Hepatocyte (in vitro differentiated cells): ENCODE measurements around the gene RPS21. TPM values are rescaled to one million over a fixed set of nuclear protein-coding genes. Genes with fewer than 3 reads are reported as not detected.
A peak's percentile ranks its signal among the peaks of the same experiment; 100 is the strongest.

ENCODE experiments used
- DNase-seq: peaks from one replicate; pipeline ENCODE4 v3.0.0-alpha.2; 2016; ENCODE audit warnings: low spot score
- H2AFZ ChIP-seq: fragments of 200-600 bp; sonication (generic); 2 replicates; pipeline ENCODE4 v1.6.0; 2016; ENCODE audit warnings: antibody characterized with exemption, mild to moderate bottlenecking
- H3K27ac ChIP-seq: fragments of 200-600 bp; sonication (generic); 2 replicates; pipeline ENCODE4 v1.5.1; 2016; ENCODE audit warnings: mild to moderate bottlenecking
- H3K27me3 ChIP-seq: fragments of 200-600 bp; sonication (generic); 2 replicates; pipeline ENCODE4 v1.6.1; 2016
- H3K36me3 ChIP-seq: fragments of 200-600 bp; sonication (generic); replicated peaks from 2 replicates; pipeline ENCODE4 v1.5.1; 2016; ENCODE audit warnings: low read depth; ENCODE audit not compliant: insufficient read depth
- H3K4me1 ChIP-seq: fragments of 200-600 bp; sonication (generic); 2 replicates; pipeline ENCODE4 v1.5.1; 2016; ENCODE audit warnings: mild to moderate bottlenecking, moderate library complexity; ENCODE audit not compliant: insufficient read depth
- H3K4me2 ChIP-seq: fragments of 200-600 bp; sonication (generic); 2 replicates; pipeline ENCODE4 v1.6.0; 2016
- H3K4me3 ChIP-seq: fragments of 200-600 bp; sonication (generic); 2 replicates; pipeline ENCODE4 v1.5.1; 2016; ENCODE audit warnings: mild to moderate bottlenecking
- H3K79me2 ChIP-seq: fragments of 200-600 bp; sonication (generic); 2 replicates; pipeline ENCODE4 v1.6.0; 2017; ENCODE audit warnings: mild to moderate bottlenecking
- H3K9me2 ChIP-seq: fragments of 200-600 bp; sonication (generic); replicated peaks from 2 replicates; pipeline ENCODE4 v1.6.0; 2017; ENCODE audit warnings: mild to moderate bottlenecking; ENCODE audit not compliant: insufficient read depth
- H3K9me3 ChIP-seq: fragments of 200-600 bp; sonication (generic); 2 replicates; pipeline ENCODE4 v1.5.1; 2016; ENCODE audit warnings: low read depth, mild to moderate bottlenecking
- H4K20me1 ChIP-seq: fragments of 200-600 bp; sonication (generic); 2 replicates; pipeline ENCODE4 v1.6.0; 2016; ENCODE audit warnings: mild to moderate bottlenecking; ENCODE audit not compliant: insufficient read depth, poor library complexity, severe bottlenecking
- EZH2 ChIP-seq: fragments of 200-600 bp; sonication (generic); IDR thresholded peaks from 2 replicates; pipeline ENCODE4 v1.6.1; 2016; ENCODE audit warnings: antibody characterized with exemption, mild to moderate bottlenecking, borderline replicate concordance
- EZH2phosphoT487 ChIP-seq: fragments of 200-600 bp; sonication (generic); IDR thresholded peaks from one replicate; pipeline ENCODE4 v1.6.1; 2018; ENCODE audit warnings: antibody characterized with exemption, mild to moderate bottlenecking, low read depth, moderate library complexity; ENCODE audit not compliant: unreplicated experiment, severe bottlenecking
- WGBS: methylation state at CpG from one replicate; pipeline ENCODE4 v1.1.6; 2016; ENCODE audit warnings: low lambda C conversion rate; ENCODE audit errors: missing lambda C conversion rate; 5-methylcytosine and 5-hydroxymethylcytosine counted together
- polyA plus RNA-seq: library from polyadenylated mRNA; unstranded; fragments of >200 nt; fragmentation: Nextera tagmentation; extraction: Ambion mirVana; gene quantifications from 2 replicates; pipeline ENCODE4 v1.2.1, GENCODE V29; 2016
- total RNA-seq: library from RNA; depleted of rRNA; stranded (reverse); fragments of >200 nt; gene quantifications from 2 replicates; pipeline ENCODE4 v1.2.3, GENCODE V29; 2014
- TF ChIP-seq, protein P1 (sequence below): fragments of 200-600 bp; sonication (generic); IDR thresholded peaks from 2 replicates; pipeline ENCODE4 v1.5.1; 2016; ENCODE audit warnings: antibody characterized with exemption, mild to moderate bottlenecking; ENCODE audit not compliant: poor library complexity

Gene RPS21
- total and polyA plus RNA-seq, 2 experiments from 2014 or later, result 460 to 1,754 TPM

DNA sequence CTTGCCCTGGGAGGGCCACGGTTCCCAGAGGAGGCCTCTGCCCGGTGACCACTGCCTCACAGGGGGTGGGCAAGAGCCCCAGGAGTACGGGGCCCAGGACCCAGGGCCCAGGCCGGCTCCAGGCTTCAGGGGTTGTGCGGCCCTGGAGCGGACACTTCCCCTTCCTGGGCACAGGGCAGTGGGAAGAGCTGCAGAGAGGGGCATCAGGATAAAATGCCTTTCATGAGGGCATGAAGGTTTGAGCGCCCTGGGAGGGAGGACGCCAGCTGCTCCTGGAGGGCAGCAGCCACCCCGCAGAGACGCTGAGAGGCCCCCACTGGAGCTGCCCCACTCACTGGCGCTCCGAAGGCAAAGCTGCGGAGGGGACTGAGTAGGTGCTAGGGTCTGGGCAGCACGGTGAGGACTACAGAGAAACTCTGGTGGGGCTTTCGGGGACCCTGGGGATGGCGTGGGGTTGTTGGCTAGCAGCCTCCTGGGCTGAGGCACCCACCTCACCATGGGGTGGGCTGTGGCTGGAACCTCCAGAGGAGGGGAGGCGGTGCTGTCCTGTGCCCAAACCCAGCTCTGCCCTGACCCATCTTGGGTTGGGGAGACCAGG lies 30.2 kb upstream of the RPS21 start:
- Histone ChIP-seq H2AFZ (no peak overlapping the region), H3K79me2 (peaks cover 83% of the 10 kb centered on the region)
- 82% methylated on average over 15 of the region's 17 CpGs for WGBS

DNA sequence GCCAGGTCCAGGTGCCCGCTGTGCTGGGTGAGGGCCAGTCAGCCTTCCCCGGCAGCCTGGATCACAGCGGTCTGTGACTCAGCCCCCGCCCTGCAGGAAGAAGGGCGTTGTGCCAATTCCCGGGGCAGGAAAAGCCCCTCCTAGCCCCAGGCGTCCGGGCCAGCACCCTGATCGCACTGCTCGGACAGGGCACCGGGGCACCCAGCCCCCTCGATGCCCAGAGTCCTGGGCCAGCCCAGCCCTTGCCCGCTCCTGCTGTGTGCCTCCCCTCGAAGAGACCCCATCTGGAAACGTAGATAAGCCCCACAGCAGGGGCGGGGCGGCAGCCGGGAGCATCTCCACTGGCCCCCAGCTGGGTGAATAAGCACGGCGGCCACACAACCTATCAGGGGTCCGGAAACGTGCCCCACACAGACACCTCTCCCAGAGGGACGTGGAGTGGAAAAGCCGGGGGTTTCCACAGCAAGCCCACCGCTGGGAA lies 29.7 kb upstream of the RPS21 start:
- Histone ChIP-seq H3K4me3 (no peak overlapping the region), H3K9me2 (no peaks in the 10 kb centered on the region), H3K9me3 (no peaks in the 10 kb centered on the region), H4K20me1 (peaks cover 8% of the 10 kb centered on the region), H3K4me1 (peaks cover 80% of the 10 kb centered on the region), H3K27me3 (no peaks in the 10 kb centered on the region), H3K36me3 (no peaks in the 10 kb centered on the region), H3K79me2 (peaks cover 87% of the 10 kb centered on the region), H2AFZ (no peak overlapping the region), H3K27ac (peak overlapping the region; percentile 95), H3K4me2 (no peak overlapping the region)
- WGBS, result 85% methylated on average over 23 of the region's 25 CpGs
- TF ChIP-seq, protein P1, sequence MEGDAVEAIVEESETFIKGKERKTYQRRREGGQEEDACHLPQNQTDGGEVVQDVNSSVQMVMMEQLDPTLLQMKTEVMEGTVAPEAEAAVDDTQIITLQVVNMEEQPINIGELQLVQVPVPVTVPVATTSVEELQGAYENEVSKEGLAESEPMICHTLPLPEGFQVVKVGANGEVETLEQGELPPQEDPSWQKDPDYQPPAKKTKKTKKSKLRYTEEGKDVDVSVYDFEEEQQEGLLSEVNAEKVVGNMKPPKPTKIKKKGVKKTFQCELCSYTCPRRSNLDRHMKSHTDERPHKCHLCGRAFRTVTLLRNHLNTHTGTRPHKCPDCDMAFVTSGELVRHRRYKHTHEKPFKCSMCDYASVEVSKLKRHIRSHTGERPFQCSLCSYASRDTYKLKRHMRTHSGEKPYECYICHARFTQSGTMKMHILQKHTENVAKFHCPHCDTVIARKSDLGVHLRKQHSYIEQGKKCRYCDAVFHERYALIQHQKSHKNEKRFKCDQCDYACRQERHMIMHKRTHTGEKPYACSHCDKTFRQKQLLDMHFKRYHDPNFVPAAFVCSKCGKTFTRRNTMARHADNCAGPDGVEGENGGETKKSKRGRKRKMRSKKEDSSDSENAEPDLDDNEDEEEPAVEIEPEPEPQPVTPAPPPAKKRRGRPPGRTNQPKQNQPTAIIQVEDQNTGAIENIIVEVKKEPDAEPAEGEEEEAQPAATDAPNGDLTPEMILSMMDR, result no peak
- TF ChIP-seq EZH2phosphoT487, result no peak
- no peak for TF ChIP-seq EZH2
- DNase-seq, result no peak

More for the DNA sequence above, 30.2 kb upstream of the RPS21 start:
- Histone ChIP-seq H4K20me1 (peaks cover 6% of the 10 kb centered on the region), H3K4me2 (peak overlapping the region; percentile 67), H3K9me2 (no peaks in the 10 kb centered on the region), H3K27ac (peak overlapping the region; percentile 95), H3K9me3 (no peaks in the 10 kb centered on the region), H3K27me3 (no peaks in the 10 kb centered on the region), H3K4me1 (peaks cover 76% of the 10 kb centered on the region), H3K36me3 (no peaks in the 10 kb centered on the region), H3K4me3 (no peak overlapping the region)
- DNase-seq, result no peak
- TF ChIP-seq, protein P1, result no peak
- no peak for TF ChIP-seq EZH2phosphoT487
- TF ChIP-seq EZH2, result no peak

DNA sequence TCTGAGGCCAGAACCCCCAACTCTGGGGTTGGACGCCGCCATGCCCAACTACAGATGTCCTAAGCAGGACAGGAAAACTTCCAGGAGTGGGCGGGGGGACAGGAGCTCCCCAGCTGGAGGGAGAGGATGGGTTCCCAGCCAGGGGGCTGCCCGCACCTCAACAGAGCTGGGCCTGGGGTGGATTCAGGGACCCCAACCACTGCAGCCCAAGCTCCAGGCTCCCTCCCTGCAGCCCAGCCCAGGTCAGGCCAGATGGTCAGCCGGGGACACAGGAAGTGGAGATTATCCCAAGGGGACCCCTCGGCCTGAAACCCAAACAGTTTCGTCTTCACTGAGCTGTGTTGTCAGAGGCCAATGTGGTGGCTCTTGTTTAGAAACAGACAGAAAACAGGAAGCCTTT lies 29.2 kb upstream of the RPS21 start:
- H3K79me2 ChIP-seq, result peaks cover 92% of the 10 kb centered on the region
- H3K9me3 ChIP-seq, result no peaks in the 10 kb centered on the region
- no peaks in the 10 kb centered on the region for H3K9me2 ChIP-seq
- no peaks in the 10 kb centered on the region for H3K36me3 ChIP-seq
- peaks cover 12% of the 10 kb centered on the region for H4K20me1 ChIP-seq
- no peak overlapping the region for H3K4me2 ChIP-seq
- no peak for TF ChIP-seq EZH2phosphoT487
- no peak for TF ChIP-seq EZH2
- TF ChIP-seq, protein P1, result no peak
- H3K27me3 ChIP-seq, result no peaks in the 10 kb centered on the region
- no peak overlapping the region for H3K27ac ChIP-seq
- H2AFZ ChIP-seq, result no peak overlapping the region
- no peak overlapping the region for H3K4me3 ChIP-seq
- DNase-seq, result no peak
- WGBS, result 79% methylated on average over 7 of the region's 7 CpGs
- H3K4me1 ChIP-seq, result peaks cover 84% of the 10 kb centered on the region
